ENCODE results near the gene BCS1L.

DNA sequence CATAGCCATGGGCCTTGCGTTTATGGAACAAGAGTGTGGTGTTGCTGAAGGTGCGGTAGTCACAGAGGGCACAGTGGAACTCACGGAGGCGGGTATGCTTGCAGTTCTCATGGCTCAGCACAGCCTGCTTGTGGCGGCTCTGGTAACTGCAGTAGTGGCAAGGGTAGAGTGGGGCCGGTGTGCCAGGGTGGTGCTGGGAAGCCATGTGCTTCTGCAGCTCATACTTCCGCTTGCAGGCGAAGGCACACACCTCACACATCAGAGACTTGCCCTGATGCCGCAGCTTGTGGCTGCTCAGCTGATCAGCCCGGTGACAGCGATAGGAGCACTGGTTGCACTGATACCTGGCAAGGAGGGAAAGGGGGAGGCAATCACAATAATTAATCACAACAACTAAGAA, 14.8 kb upstream of the BCS1L start:
- TF ChIP-seq, protein P1, sequence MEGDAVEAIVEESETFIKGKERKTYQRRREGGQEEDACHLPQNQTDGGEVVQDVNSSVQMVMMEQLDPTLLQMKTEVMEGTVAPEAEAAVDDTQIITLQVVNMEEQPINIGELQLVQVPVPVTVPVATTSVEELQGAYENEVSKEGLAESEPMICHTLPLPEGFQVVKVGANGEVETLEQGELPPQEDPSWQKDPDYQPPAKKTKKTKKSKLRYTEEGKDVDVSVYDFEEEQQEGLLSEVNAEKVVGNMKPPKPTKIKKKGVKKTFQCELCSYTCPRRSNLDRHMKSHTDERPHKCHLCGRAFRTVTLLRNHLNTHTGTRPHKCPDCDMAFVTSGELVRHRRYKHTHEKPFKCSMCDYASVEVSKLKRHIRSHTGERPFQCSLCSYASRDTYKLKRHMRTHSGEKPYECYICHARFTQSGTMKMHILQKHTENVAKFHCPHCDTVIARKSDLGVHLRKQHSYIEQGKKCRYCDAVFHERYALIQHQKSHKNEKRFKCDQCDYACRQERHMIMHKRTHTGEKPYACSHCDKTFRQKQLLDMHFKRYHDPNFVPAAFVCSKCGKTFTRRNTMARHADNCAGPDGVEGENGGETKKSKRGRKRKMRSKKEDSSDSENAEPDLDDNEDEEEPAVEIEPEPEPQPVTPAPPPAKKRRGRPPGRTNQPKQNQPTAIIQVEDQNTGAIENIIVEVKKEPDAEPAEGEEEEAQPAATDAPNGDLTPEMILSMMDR (IDR thresholded peaks at IDR 0.05 in 8 of 11, conservative IDR thresholded peaks at IDR 0.05 in 3 of 11): no peak
- TF ChIP-seq POLR2AphosphoS5 (IDR thresholded peaks at IDR 0.05): no peak

All from spleen (tissue), 7 donors.